ENCODE measurements around the gene UBE2J1.
"Not testable (repeated sequence)": the region's sequence is repeated elsewhere in the genome, so short reads cannot be mapped to it uniquely, and the experiment has no call there.

UBE2J1 gene

GRCh38 chr6:89320012-89320559 lies 32.4 kb downstream of the UBE2J1 start:
- DNase-seq (ENCODE audit: low read depth) = no peak

GRCh38 chr6:89317067-89317466 lies 35.5 kb downstream of the UBE2J1 start:
- no peak for DNase-seq (ENCODE audit: low read depth)

- no peak for DNase-seq (ENCODE audit: low read depth)
Measured at GRCh38 chr6:89315249-89315885, 37.2 kb downstream of the UBE2J1 start, which contains the start of gene GABRR2. Gene GABRR2, minus strand, starts transcription at chr6:89315299. Its CDS starts 134 bp downstream, at chr6:89315165.

- no peak for DNase-seq (ENCODE audit: low read depth)
Measured at GRCh38 chr6:89314692-89315091, 37.8 kb downstream of the UBE2J1 start.

- no peak for DNase-seq (ENCODE audit: low read depth)
Measured at GRCh38 chr6:89313006-89313405, 39.5 kb downstream of the UBE2J1 start.

GRCh38 chr6:89311853-89312531 lies 40.5 kb downstream of the UBE2J1 start:
- DNase-seq (ENCODE audit: low read depth) = no peak

GRCh38 chr6:89311530-89311852 lies 41.0 kb downstream of the UBE2J1 start:
- no peak for DNase-seq (ENCODE audit: low read depth)

GRCh38 chr6:89310929-89311328 lies 41.6 kb downstream of the UBE2J1 start:
- no peak for DNase-seq (ENCODE audit: low read depth)

GRCh38 chr6:89308525-89309395 lies 43.8 kb downstream of the UBE2J1 start:
- no peak for DNase-seq (ENCODE audit: low read depth)

- not testable (repeated sequence) for DNase-seq (ENCODE audit: low read depth)
Measured at GRCh38 chr6:89304517-89304916, 48.0 kb downstream of the UBE2J1 start.

GRCh38 chr6:89302936-89303335 lies 49.6 kb downstream of the UBE2J1 start:
- DNase-seq (ENCODE audit: low read depth) = no peak

- no peak for DNase-seq (ENCODE audit: low read depth)
Measured at GRCh38 chr6:89302195-89302770, 50.2 kb downstream of the UBE2J1 start.

GRCh38 chr6:89301586-89302194 lies 50.8 kb downstream of the UBE2J1 start:
- no peak for DNase-seq (ENCODE audit: low read depth)

GRCh38 chr6:89299466-89299850 lies 53.1 kb downstream of the UBE2J1 start:
- DNase-seq (ENCODE audit: low read depth) = no peak

- DNase-seq (ENCODE audit: low read depth) = peak; percentile 43
Measured at GRCh38 chr6:89298680-89299465, 53.6 kb downstream of the UBE2J1 start.

- DNase-seq (ENCODE audit: low read depth) = peak; percentile 45
Measured at GRCh38 chr6:89297695-89298351, 54.7 kb downstream of the UBE2J1 start.

- no peak for DNase-seq (ENCODE audit: low read depth)
Measured at GRCh38 chr6:89295981-89296380, 56.5 kb downstream of the UBE2J1 start.

- DNase-seq (ENCODE audit: low read depth) = not testable (repeated sequence)
Measured at GRCh38 chr6:89295116-89295515, 57.4 kb downstream of the UBE2J1 start.

- DNase-seq (ENCODE audit: low read depth) = no peak
Measured at GRCh38 chr6:89291256-89291819, 61.2 kb downstream of the UBE2J1 start.
